ENCODE measurements around the gene MTERF1.
A peak's percentile ranks its signal among the peaks of the same experiment; 100 is the strongest.
"Not testable (repeated sequence)": the region's sequence is repeated elsewhere in the genome, so short reads cannot be mapped to it uniquely, and the experiment has no call there.

Gene MTERF1

GRCh38 chr7:91883676-91884362 is 3.3 kb upstream of the MTERF1 start:
- DNase-seq, result peak; percentile 95

DNA sequence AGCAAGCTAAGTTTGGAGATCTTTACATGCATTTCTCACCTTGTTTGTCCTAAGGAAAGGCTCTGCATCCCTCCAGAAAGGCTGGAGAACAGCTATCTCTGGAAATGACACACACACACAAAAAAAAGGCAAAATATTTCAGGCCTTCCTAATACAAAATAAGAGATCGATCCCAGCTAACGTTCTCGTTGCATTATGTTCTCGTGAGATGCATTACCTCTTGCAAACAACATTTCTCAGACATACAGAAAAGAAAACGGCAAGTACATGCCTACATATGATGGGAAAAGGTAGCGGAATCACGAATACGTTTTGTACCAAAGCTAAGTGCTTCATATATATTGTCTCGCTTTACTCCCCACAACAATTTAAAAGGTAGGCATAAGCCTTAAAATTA is 488 bp downstream of the MTERF1 start:
- DNase-seq, result no peak

- no peak for DNase-seq
Observed at GRCh38 chr7:91876391-91877133, 3.9 kb downstream of the MTERF1 start.

- DNase-seq, result no peak
Observed at GRCh38 chr7:91875851-91876250, 4.7 kb downstream of the MTERF1 start.

GRCh38 chr7:91872928-91873327 is 7.6 kb downstream of the MTERF1 start:
- no peak for DNase-seq

DNA sequence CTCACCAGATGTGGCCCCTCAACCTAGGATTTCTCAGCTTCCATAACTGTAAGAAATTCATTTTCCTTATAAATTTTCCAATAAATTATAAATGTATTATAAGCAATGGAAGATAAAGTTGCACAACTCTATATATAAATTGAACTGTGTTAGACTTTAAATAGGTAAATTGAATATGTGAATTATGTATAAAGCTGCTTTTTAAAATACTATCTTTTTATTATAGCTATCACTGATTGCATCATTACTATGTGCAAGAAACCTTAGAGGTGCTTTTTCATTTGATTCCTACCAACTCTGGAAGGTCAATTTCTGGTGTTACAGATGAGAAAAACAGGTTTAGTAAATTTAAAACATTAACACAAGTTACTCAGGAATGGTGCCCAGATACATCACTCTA is 8.4 kb downstream of the MTERF1 start:
- DNase-seq, result no peak

GRCh38 chr7:91869661-91870060 is 10.8 kb downstream of the MTERF1 start:
- no peak for DNase-seq

DNA sequence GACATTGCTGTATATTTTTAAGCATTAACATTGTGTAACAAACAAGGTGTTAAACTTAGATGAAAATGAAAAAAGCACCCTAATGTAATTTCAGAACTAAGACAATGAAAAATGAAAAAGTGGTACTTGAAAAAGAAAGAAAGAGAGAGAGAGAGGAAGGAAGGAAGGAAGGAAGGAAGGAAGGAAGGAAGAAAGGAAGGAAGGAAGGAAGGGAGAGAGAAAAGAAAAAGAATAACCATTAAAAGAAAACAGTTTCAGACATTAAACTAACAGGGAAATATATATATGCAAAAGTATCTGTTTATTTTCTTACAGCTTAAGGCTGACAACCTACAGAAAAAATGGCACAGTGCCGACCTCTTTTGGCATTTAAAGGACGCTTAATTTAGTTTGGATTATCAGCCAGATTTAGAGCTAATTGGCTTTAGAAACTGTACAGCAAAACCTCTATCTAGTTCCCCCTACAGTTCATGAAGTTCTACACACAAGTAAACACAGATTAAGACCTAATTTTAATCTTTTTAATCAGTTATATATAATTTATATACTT is 13.8 kb downstream of the MTERF1 start:
- DNase-seq, result no peak

GRCh38 chr7:91865511-91865910 is 15.0 kb downstream of the MTERF1 start:
- DNase-seq, result no peak

DNA sequence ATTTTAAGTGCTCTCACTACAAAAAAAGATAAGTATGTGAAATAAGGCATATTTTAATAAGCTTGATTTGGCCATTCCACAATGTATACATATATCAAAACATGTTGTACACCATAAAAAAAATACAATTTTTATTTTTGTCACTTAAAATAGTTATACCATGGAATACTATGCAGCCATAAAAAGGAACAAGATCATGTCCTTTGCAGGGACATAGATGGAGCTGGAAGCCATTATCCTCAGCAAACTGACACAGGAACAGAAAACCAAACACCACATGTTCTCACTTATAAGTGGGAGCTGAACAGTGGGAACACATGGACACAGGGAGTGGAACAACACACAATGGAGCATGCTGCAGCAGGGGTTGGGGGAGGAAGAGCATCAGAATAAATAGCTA is 15.9 kb downstream of the MTERF1 start:
- DNase-seq, result not testable (repeated sequence)

DNA sequence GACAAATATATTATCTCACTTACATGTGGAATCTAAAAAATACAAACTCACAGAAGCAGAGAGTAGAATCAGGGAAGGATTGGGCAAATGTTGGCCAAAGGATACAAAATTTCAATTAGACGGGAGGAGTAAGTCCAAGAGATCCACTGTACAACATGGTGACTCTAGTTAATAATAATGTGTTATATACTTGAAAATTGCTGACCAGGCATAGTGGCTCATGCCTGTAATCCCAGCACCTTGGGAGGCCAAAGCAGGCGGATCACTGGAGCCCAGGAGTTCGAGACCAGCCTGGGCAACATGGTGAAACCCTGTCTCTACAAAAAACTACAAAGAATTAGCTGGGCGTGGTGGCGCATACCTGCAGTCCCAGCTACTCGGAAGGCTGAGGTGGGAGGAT is 16.4 kb downstream of the MTERF1 start:
- no peak for DNase-seq

- no peak for DNase-seq
Observed at GRCh38 chr7:91852263-91852741, 28.2 kb downstream of the MTERF1 start.

- DNase-seq, result no peak
Observed at GRCh38 chr7:91850455-91850854, 30.0 kb downstream of the MTERF1 start.

GRCh38 chr7:91847876-91848588 is 32.5 kb downstream of the MTERF1 start:
- DNase-seq, result no peak

DNA sequence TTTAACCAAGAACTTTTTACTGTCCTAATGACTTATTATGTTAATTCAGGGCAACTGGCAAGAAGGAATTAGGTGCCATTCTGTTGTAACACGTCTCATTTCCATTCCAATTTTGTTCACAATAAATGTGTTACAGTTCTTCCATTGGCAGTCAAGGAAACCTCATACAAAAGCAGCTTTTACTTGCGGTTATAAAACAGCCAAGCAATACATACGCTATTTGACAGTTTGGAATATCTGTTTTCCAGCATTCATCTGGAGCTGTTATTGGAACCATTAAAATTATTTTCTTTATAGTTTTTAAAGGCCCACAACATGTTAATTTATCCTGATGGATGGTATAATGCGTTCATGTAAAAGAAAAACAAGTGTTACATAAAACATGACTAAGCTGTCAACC is 33.3 kb downstream of the MTERF1 start:
- no peak for DNase-seq

GRCh38 chr7:91846436-91846835 is 34.1 kb downstream of the MTERF1 start:
- DNase-seq, result no peak

DNA sequence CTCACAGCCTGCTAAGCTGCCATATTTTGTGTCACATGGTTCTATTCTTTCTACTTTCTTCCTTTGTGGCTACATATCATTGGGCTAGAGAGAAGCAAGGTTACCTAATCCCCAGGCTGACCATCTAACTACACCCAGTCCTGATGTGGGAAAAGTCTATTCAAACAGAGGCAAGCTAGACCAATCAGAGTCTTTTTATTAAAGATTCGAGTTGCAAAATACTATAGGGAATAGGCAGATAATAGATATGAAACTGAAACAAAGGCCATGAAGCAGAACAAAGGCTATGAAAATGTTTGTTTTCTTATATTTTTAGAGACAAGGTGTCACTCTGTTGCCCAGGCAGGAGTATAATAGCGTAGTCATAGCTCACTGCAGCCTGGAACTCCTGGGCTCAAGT is 36.7 kb downstream of the MTERF1 start:
- no peak for DNase-seq

- no peak for DNase-seq
Observed at GRCh38 chr7:91838439-91838838, 42.1 kb downstream of the MTERF1 start.

- DNase-seq, result no peak
Observed at GRCh38 chr7:91837397-91838070, 43.0 kb downstream of the MTERF1 start.

- DNase-seq, result no peak
Observed at GRCh38 chr7:91835826-91836368, 44.6 kb downstream of the MTERF1 start.

- DNase-seq, result no peak
Observed at GRCh38 chr7:91835091-91835825, 45.2 kb downstream of the MTERF1 start.

GRCh38 chr7:91832493-91833045 is 47.9 kb downstream of the MTERF1 start:
- no peak for DNase-seq

Measured in DMS79 treated with DMSO at 0.1 percent for 48 hours (cell line).